Ascending aorta (tissue), 2 donors: ENCODE data around the gene LRRC32. TPM values are rescaled to one million over a fixed set of nuclear protein-coding genes. Genes with fewer than 3 reads are reported as not detected.

ENCODE experiments used
- DNase-seq, 2 donors: peaks; one replicate each; pipeline ENCODE4 v3.0.0-alpha.2; 2019; ENCODE audit warnings: low spot score in 2 of 2
- H3K27ac ChIP-seq, 2 donors: fragments of 200-600 bp; sonication (generic); one replicate each; pipeline ENCODE4 v1.5.1; 2016 to 2017; ENCODE audit warnings: mild to moderate bottlenecking in 1 of 2
- H3K27me3 ChIP-seq: fragments of 200-600 bp; sonication (generic); one replicate; pipeline ENCODE4 v1.5.1; 2017
- H3K36me3 ChIP-seq, 2 donors: fragments of 200-600 bp; sonication (generic); one replicate each; pipeline ENCODE4 v1.5.1; 2016
- H3K4me1 ChIP-seq, 2 donors: fragments of 200-600 bp; sonication (generic); one replicate each; pipeline ENCODE4 v1.5.1; 2016 to 2017; ENCODE audit warnings: mild to moderate bottlenecking in 1 of 2
- H3K4me3 ChIP-seq, 2 donors: fragments of 200-600 bp; sonication (generic); one replicate each; pipeline ENCODE4 v1.5.1; 2016 to 2017; ENCODE audit warnings: mild to moderate bottlenecking in 1 of 2
- H3K9me3 ChIP-seq, 2 donors: fragments of 200-600 bp; sonication (generic); one replicate each; pipeline ENCODE4 v1.5.1; 2016
- intact Hi-C: fragments of 100-400 bp; cut with DNase I; formaldehyde crosslinking; loops from one replicate; pipeline ENCODE4 v1.15.1; 2023
- total RNA-seq: library from RNA; depleted of rRNA; stranded (reverse); fragments of >200 nt; gene quantifications from one replicate; pipeline ENCODE4 v1.1.0, GENCODE V29; 2016
- TF ChIP-seq, protein P1 (sequence below), 3 experiments: fragments of 200-600 bp in 2 of 3; fragments of 450-650 bp in 1 of 3; sonication (generic) in 2 of 3; IDR thresholded peaks; one replicate each; pipeline ENCODE4 v1.5.1; 2016 to 2019; ENCODE audit warnings: antibody characterized with exemption in 3 of 3, mild to moderate bottlenecking in 1 of 3, moderate library complexity in 1 of 3

LRRC32 gene
- total RNA-seq, 1 donor from 2014 or later, result 280 TPM

DNA sequence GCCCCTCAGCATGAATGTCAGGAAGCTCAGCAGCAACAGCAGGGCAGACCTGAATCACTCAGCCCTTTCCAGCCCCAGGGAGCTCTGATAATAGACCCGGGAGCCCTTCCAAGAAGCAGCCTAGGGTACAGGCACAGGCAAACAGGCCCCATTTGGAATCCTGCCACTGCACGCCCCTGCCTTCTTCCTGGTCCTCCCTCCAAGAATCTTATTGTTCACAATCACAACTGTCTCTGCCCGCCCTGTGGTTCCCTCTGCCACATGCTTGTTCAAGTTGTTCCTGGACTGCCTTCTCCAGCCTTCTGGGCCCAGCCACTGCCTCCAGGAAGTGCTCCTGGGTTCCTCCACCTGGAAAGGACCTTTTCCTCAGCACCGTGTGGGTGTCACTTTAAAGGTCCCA, 54.6 kb downstream of the LRRC32 start:
- Histone ChIP-seq H3K27ac (peak overlapping the region; percentile 88 to 94), H3K36me3 (no peaks in the 10 kb centered on the region), H3K27me3 (no peaks in the 10 kb centered on the region), H3K4me1 (peaks cover 15 to 63% of the 10 kb centered on the region in 2 donors), H3K9me3 (peaks cover 0 to 9% of the 10 kb centered on the region in 2 donors), H3K4me3 (no peak overlapping the region)
- intact Hi-C loops, result loop anchor here (1.0 to 2.0 kb wide), 2 partner anchors 37 to 38 kb away; no protein-coding TSS in a partner anchor
- DNase-seq, result peak; percentile 52 to 92
- TF ChIP-seq, protein P1, sequence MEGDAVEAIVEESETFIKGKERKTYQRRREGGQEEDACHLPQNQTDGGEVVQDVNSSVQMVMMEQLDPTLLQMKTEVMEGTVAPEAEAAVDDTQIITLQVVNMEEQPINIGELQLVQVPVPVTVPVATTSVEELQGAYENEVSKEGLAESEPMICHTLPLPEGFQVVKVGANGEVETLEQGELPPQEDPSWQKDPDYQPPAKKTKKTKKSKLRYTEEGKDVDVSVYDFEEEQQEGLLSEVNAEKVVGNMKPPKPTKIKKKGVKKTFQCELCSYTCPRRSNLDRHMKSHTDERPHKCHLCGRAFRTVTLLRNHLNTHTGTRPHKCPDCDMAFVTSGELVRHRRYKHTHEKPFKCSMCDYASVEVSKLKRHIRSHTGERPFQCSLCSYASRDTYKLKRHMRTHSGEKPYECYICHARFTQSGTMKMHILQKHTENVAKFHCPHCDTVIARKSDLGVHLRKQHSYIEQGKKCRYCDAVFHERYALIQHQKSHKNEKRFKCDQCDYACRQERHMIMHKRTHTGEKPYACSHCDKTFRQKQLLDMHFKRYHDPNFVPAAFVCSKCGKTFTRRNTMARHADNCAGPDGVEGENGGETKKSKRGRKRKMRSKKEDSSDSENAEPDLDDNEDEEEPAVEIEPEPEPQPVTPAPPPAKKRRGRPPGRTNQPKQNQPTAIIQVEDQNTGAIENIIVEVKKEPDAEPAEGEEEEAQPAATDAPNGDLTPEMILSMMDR (IDR thresholded peaks at IDR 0.05), result no peak

DNA sequence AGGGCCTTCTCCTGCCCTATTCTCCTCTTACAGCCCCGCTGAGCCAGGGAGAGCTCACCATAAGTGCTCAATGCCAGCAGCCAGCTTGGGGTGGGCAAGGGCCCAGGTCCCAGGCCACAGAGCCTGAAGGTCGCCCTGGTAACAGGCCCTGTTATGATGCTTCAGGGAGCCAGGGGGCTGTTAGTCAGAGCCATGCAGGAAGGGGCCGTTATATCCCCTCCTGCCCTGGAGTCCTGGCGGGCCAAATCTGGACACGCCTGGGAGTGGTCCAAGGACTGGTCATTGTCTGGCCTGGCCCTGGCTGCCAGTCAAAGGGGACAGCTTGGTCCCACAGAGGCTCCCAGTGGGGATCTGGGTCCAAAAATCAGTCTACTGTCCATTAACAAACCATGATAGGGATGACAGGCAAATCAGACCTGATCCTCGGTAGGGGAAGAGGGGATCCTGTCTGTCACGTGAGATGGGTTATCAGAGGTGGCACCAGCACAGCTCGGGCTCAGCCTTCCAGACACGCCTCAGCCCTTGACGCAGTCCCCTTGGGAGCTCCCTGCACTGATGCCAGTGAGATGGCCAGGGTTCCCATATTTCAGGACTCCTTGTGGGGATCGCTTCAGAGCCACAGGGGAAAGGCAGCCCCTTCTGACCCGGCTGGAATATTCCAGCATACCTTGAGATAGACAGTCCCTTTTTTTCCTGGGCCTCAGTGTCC, 55.9 kb downstream of the LRRC32 start:
- Histone ChIP-seq H3K4me1 (peaks cover 20 to 66% of the 10 kb centered on the region in 2 donors), H3K9me3 (peaks cover 0 to 9% of the 10 kb centered on the region in 2 donors), H3K4me3 (no peak overlapping the region), H3K36me3 (no peaks in the 10 kb centered on the region), H3K27ac (peak overlapping the region; percentile 88 to 94), H3K27me3 (no peaks in the 10 kb centered on the region)
- DNase-seq, result peak; percentile 87 to 97
- TF ChIP-seq, protein P1 (IDR thresholded peaks at IDR 0.05), result no peak
- intact Hi-C loops, result loop anchor here (1.0 to 5.0 kb wide), 4 partner anchors 36 to 158 kb away; partner anchors contain the start of gene LRRC32

DNA sequence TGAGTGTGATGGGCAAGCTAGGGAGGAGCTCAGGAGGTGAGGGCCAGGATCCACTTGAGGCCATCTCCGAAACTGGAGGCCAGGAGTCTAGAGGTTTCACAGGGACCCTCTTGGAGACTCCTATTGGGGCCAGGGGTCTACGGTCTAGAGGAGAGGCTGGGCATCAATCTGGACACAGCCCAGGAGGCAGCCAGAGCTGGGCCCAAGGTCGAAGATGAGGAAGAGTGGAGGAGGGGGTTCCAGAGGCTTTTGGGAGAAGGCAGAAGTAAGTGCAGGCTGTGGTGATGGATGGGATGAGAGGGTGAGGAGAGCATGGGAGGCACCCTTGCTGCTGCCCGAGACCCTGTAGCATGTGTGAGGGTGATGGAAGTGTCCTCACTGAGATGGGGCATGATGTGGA, 56.6 kb downstream of the LRRC32 start:
- peaks cover 20 to 66% of the 10 kb centered on the region in 2 donors for H3K4me1 ChIP-seq
- no peaks in the 10 kb centered on the region for H3K27me3 ChIP-seq
- TF ChIP-seq, protein P1 (IDR thresholded peaks at IDR 0.05), result no peak
- intact Hi-C loops, result loop anchor here (2.0 to 5.0 kb wide), 3 partner anchors 35 to 158 kb away; partner anchors contain the start of gene LRRC32
- H3K4me3 ChIP-seq, result no peak overlapping the region
- no peaks in the 10 kb centered on the region for H3K36me3 ChIP-seq
- DNase-seq, result no peak
- H3K27ac ChIP-seq, result peak overlapping the region; percentile 88 to 94
- H3K9me3 ChIP-seq, result peaks cover 0 to 7% of the 10 kb centered on the region in 2 donors

- no peaks in the 10 kb centered on the region for H3K36me3 ChIP-seq
- no peak overlapping the region for H3K4me3 ChIP-seq
- H3K4me1 ChIP-seq, result peaks cover 20 to 60% of the 10 kb centered on the region in 2 donors
- H3K27ac ChIP-seq, result peak overlapping the region; percentile 88 to 94
- no peaks in the 10 kb centered on the region for H3K9me3 ChIP-seq
- peak in 1 of 2 donors; percentile 56 for DNase-seq
- intact Hi-C loops, result loop anchor here (5.0 kb wide), 2 partner anchors 60 to 160 kb away; partner anchors contain the start of gene LRRC32
- no peaks in the 10 kb centered on the region for H3K27me3 ChIP-seq
- TF ChIP-seq, protein P1 (IDR thresholded peaks at IDR 0.05), result no peak
Observed at GRCh38 chr11:76612226-76612625, 58.3 kb downstream of the LRRC32 start.

DNA sequence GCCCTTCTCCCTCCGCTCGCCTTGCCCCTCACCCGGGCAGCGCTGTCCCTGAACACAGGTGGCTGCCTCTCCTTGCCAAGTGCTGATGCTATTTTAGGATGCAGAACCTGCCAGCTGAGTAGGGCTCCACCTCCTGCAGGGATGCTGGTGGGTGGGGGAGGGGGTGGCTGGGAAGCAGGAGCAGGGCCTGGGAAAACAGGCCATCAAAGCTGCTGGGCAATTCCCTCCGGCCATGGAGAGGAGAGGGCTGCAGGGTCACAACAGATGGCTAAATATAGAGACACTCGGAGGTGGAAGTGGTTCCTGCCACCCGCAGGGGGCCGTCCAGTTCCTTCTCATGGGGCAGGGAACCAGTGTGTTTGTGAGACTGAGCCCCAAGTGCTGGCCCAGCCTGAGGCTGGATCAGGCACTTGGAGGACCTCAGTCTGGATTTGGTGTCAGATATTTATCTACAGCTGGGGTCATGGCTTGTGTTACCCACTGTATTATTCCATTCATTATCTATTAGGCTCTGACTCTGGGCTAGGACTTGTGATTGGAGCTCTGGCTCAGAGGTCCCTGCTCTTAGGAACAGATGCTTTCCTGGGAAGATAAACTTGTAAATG, 59.6 kb downstream of the LRRC32 start:
- H3K4me3 ChIP-seq, result no peak overlapping the region
- peaks cover 20 to 52% of the 10 kb centered on the region in 2 donors for H3K4me1 ChIP-seq
- H3K36me3 ChIP-seq, result no peaks in the 10 kb centered on the region
- H3K9me3 ChIP-seq, result no peaks in the 10 kb centered on the region
- no peak for DNase-seq
- TF ChIP-seq, protein P1 (IDR thresholded peaks at IDR 0.05), result peak in 1 of 3 experiments; percentile 38
- H3K27ac ChIP-seq, result peak overlapping the region; percentile 58 to 63
- intact Hi-C loops, result loop anchor here (5.0 kb wide), 2 partner anchors 61 to 161 kb away; partner anchors contain the start of gene LRRC32
- H3K27me3 ChIP-seq, result no peaks in the 10 kb centered on the region
